ENCODE results near the gene SLC15A1. TPM values are rescaled to one million over a fixed set of nuclear protein-coding genes. Genes with fewer than 3 reads are reported as not detected.

The SLC15A1 gene
- total RNA-seq, 2 donors from 2014 or later: not detected

- Histone ChIP-seq H3K27ac (no peak overlapping the region), H3K36me3 (no peaks in the 10 kb centered on the region), H3K4me1 (no peaks in the 10 kb centered on the region), H3K27me3 (no peaks in the 10 kb centered on the region), H3K9me3 (no peaks in the 10 kb centered on the region), H3K4me3 (no peak overlapping the region)
- no peak for DNase-seq (ENCODE audit: low spot score)
- no peak for TF ChIP-seq CTCF (IDR thresholded peaks at IDR 0.05)
Measured at GRCh38 chr13:98738213-98738612, 14.3 kb downstream of the SLC15A1 start.

- H3K27ac ChIP-seq: no peak overlapping the region
- no peak for TF ChIP-seq CTCF (IDR thresholded peaks at IDR 0.05)
Measured at GRCh38 chr13:98731925-98732324, 20.5 kb downstream of the SLC15A1 start.

GRCh38 chr13:98731038-98731437 is 21.4 kb downstream of the SLC15A1 start:
- H3K4me1 ChIP-seq: no peaks in the 10 kb centered on the region

More at GRCh38 chr13:98731925-98732324, 20.5 kb downstream of the SLC15A1 start:
- H3K36me3 ChIP-seq: no peaks in the 10 kb centered on the region
- no peaks in the 10 kb centered on the region for H3K9me3 ChIP-seq
- no peak for DNase-seq (ENCODE audit: low spot score)
- H3K27me3 ChIP-seq: no peaks in the 10 kb centered on the region
- H3K4me1 ChIP-seq: no peaks in the 10 kb centered on the region
- no peak overlapping the region for H3K4me3 ChIP-seq

GRCh38 chr13:98730441-98730840 is 22.0 kb downstream of the SLC15A1 start:
- no peak overlapping the region for H3K27ac ChIP-seq
- no peak for TF ChIP-seq CTCF (IDR thresholded peaks at IDR 0.05)
- no peaks in the 10 kb centered on the region for H3K36me3 ChIP-seq
- H3K4me1 ChIP-seq: no peaks in the 10 kb centered on the region
- no peaks in the 10 kb centered on the region for H3K27me3 ChIP-seq
- H3K9me3 ChIP-seq: no peaks in the 10 kb centered on the region
- no peak for DNase-seq (ENCODE audit: low spot score)
- no peak overlapping the region for H3K4me3 ChIP-seq

More at GRCh38 chr13:98731038-98731437, 21.4 kb downstream of the SLC15A1 start:
- no peak for TF ChIP-seq CTCF (IDR thresholded peaks at IDR 0.05)
- Histone ChIP-seq H3K27ac (no peak overlapping the region), H3K27me3 (no peaks in the 10 kb centered on the region), H3K4me3 (no peak overlapping the region), H3K36me3 (no peaks in the 10 kb centered on the region), H3K9me3 (no peaks in the 10 kb centered on the region)
- DNase-seq (ENCODE audit: low spot score): no peak

GRCh38 chr13:98729658-98730057 is 22.8 kb downstream of the SLC15A1 start:
- Histone ChIP-seq H3K4me1 (no peaks in the 10 kb centered on the region), H3K27me3 (no peaks in the 10 kb centered on the region), H3K36me3 (no peaks in the 10 kb centered on the region), H3K9me3 (no peaks in the 10 kb centered on the region), H3K27ac (no peak overlapping the region), H3K4me3 (no peak overlapping the region)
- no peak for TF ChIP-seq CTCF (IDR thresholded peaks at IDR 0.05)
- DNase-seq (ENCODE audit: low spot score): no peak

- Histone ChIP-seq H3K4me1 (no peaks in the 10 kb centered on the region), H3K27ac (no peak overlapping the region), H3K9me3 (no peaks in the 10 kb centered on the region), H3K27me3 (no peaks in the 10 kb centered on the region), H3K36me3 (no peaks in the 10 kb centered on the region), H3K4me3 (no peak overlapping the region)
- no peak for TF ChIP-seq CTCF (IDR thresholded peaks at IDR 0.05)
- no peak for DNase-seq (ENCODE audit: low spot score)
Measured at GRCh38 chr13:98722958-98723357, 29.5 kb downstream of the SLC15A1 start.
